ENCODE results near the gene MAJIN.

MAJIN gene

GRCh38 chr11:64931290-64931689 lies 40.6 kb downstream of the MAJIN start:
- no peak for DNase-seq

GRCh38 chr11:64930340-64930739 lies 41.6 kb downstream of the MAJIN start:
- no peak for DNase-seq

- no peak for DNase-seq
Measured at GRCh38 chr11:64929625-64930024, 42.3 kb downstream of the MAJIN start.

GRCh38 chr11:64928957-64929356 lies 43.0 kb downstream of the MAJIN start:
- no peak for DNase-seq

GRCh38 chr11:64926689-64927088 lies 45.2 kb downstream of the MAJIN start:
- DNase-seq = no peak

- DNase-seq = no peak
Measured at GRCh38 chr11:64925536-64926436, 46.1 kb downstream of the MAJIN start.

GRCh38 chr11:64924910-64925284 lies 47.0 kb downstream of the MAJIN start:
- peak; percentile 6 for DNase-seq

- peak; percentile 92 for DNase-seq
Measured at GRCh38 chr11:64923944-64924909, 47.7 kb downstream of the MAJIN start, which contains the start of gene PPP2R5B. Gene PPP2R5B (plus strand): TSS chr11:64924689. CDS start chr11:64925735, 1,046 bp downstream.

- no peak for DNase-seq
Measured at GRCh38 chr11:64923151-64923661, 48.7 kb downstream of the MAJIN start.

- no peak for DNase-seq
Measured at GRCh38 chr11:64921384-64921783, 50.5 kb downstream of the MAJIN start.

- DNase-seq = no peak
Measured at GRCh38 chr11:64920124-64920523, 51.8 kb downstream of the MAJIN start.

GRCh38 chr11:64919627-64920026 lies 52.3 kb downstream of the MAJIN start:
- no peak for DNase-seq

- no peak for DNase-seq
Measured at GRCh38 chr11:64918017-64918416, 53.9 kb downstream of the MAJIN start.

- DNase-seq = no peak
Measured at GRCh38 chr11:64917663-64917995, 54.3 kb downstream of the MAJIN start.

- peak; percentile 99 for DNase-seq
Measured at GRCh38 chr11:64916775-64917662, 54.9 kb downstream of the MAJIN start, which contains the start of gene ATG2A. Gene ATG2A (minus strand): TSS chr11:64917209. CDS start chr11:64917135, 74 bp downstream.

GRCh38 chr11:64916040-64916774 lies 55.7 kb downstream of the MAJIN start:
- DNase-seq = peak; percentile 35

- DNase-seq = no peak
Measured at GRCh38 chr11:64915376-64915887, 56.5 kb downstream of the MAJIN start.

- no peak for DNase-seq
Measured at GRCh38 chr11:64914123-64914522, 57.8 kb downstream of the MAJIN start.

- no peak for DNase-seq
Measured at GRCh38 chr11:64913171-64913727, 58.7 kb downstream of the MAJIN start.

GRCh38 chr11:64911689-64912088 lies 60.2 kb downstream of the MAJIN start:
- no peak for DNase-seq

GRCh38 chr11:64911142-64911541 lies 60.8 kb downstream of the MAJIN start:
- DNase-seq = no peak
